ENCODE data around the gene EFNB3. TPM values are rescaled to one million over a fixed set of nuclear protein-coding genes. Genes with fewer than 3 reads are reported as not detected.

EFNB3 gene
- total and polyA plus RNA-seq, 2 of the 4 experiments (the other 2 are of a cell fraction), result 0.54 to 2.0 TPM

DNA sequence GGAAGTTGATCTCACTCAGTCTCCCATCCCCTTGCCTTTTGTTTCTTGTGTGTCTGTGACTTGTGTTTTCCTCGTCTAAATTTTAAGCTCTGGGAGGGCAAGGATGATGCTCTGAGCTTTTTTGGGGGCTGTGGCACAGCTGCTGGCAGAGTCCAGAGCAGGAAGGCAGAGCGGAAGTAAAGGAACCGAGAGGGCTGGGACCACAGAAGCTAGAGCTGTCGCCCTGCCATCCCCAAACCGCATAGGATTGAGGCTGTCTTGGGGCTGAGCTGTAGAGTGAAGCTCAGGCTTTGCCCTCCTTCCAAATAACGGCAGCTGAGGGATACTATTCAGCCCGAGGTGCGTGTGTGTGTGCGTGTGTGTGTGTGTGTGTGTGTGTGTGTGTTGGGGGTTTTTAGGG is 8.8 kb downstream of the EFNB3 start:
- ChIA-PET POLR2A (ENCODE audit: unreplicated experiment) (no interaction called here), CTCF (no interaction called here)
- H3K79me1 ChIP-seq (ENCODE audit: low read depth in 1 of 2, low read length in 2 of 2), result no peaks in the 10 kb centered on the region
- H2AK9ac ChIP-seq (replicated peaks; ENCODE audit: low read depth, low read length, poor library complexity), result no peak overlapping the region
- H3K14ac ChIP-seq (replicated peaks; ENCODE audit: low read depth, low read length), result no peak overlapping the region
- no peak overlapping the region for H3K27ac ChIP-seq (ENCODE audit: insufficient read depth, low read length)
- H3K9me1 ChIP-seq (ENCODE audit: insufficient read depth, low read length), result 0 out of 2 replicates have a peak, but pooled peaks cover 4% of the 10 kb centered on the region
- in situ Hi-C loops (cut with MboI; ENCODE audit: low sequenced_read_pairs) (no loop called here), intact Hi-C loops (cut with micrococcal nuclease) (no loop called here), dilution Hi-C loops (cut with HindIII; ENCODE audit: low sequenced_read_pairs, unreplicated experiment) (no loop called here)
- H3K4me1 ChIP-seq (ENCODE audit: control insufficient read depth, insufficient read depth, low read length), result peaks cover 5% of the 10 kb centered on the region; the same call in 1 of the 2 replicates
- H3K27me3 ChIP-seq (ENCODE audit: control insufficient read depth, insufficient read depth, low read length), result peaks cover 59% of the 10 kb centered on the region
- no peaks in the 10 kb centered on the region for H3K36me3 ChIP-seq (ENCODE audit: control insufficient read depth, insufficient read depth, low read length)
- H2BK20ac ChIP-seq (ENCODE audit: low read depth, low read length), result no peak overlapping the region
- H3K4ac ChIP-seq (ENCODE audit: low read depth, low read length), result no peak overlapping the region
- no TSS peak for BruUV-seq (replicated peaks)
- TF ChIP-seq BHLHE40 (IDR thresholded peaks at IDR 0.05; ENCODE audit: low read depth, low read length) (no peak), MAZ (IDR thresholded peaks at IDR 0.05; ENCODE audit: borderline replicate concordance, low read depth, low read length) (no peak), RCOR1 (IDR thresholded peaks at IDR 0.05; ENCODE audit: insufficient replicate concordance, low read length) (no peak), SMC3 (IDR thresholded peaks at IDR 0.05; ENCODE audit: low read depth, low read length) (no peak), MXI1 (IDR thresholded peaks at IDR 0.05; ENCODE audit: borderline replicate concordance, low read depth, low read length) (no peak), FOS (IDR thresholded peaks at IDR 0.05; ENCODE audit: low read depth, low read length) (no peak), CHD1 (IDR thresholded peaks at IDR 0.05; ENCODE audit: low read depth, low read length) (no peak), USF2 (IDR thresholded peaks at IDR 0.05; ENCODE audit: low read depth, low read length) (no peak), RAD21 (IDR thresholded peaks at IDR 0.05; ENCODE audit: low read length) (no peak)
- TF ChIP-seq, protein P1, sequence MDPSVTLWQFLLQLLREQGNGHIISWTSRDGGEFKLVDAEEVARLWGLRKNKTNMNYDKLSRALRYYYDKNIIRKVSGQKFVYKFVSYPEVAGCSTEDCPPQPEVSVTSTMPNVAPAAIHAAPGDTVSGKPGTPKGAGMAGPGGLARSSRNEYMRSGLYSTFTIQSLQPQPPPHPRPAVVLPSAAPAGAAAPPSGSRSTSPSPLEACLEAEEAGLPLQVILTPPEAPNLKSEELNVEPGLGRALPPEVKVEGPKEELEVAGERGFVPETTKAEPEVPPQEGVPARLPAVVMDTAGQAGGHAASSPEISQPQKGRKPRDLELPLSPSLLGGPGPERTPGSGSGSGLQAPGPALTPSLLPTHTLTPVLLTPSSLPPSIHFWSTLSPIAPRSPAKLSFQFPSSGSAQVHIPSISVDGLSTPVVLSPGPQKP (IDR thresholded peaks at IDR 0.05; ENCODE audit: borderline replicate concordance, low read depth, low read length), result no peak
- H2BK5ac ChIP-seq (ENCODE audit: low read depth, low read length, poor library complexity, severe bottlenecking), result no peak overlapping the region
- no peak overlapping the region for H3K56ac ChIP-seq (ENCODE audit: extremely low read depth, insufficient read depth, low read length)
- H2AK5ac ChIP-seq (ENCODE audit: low read depth, low read length), result no peak overlapping the region; the same call in 1 of the 2 replicates
- no peak overlapping the region for H4K91ac ChIP-seq (ENCODE audit: insufficient read depth, low read depth, low read length)
- H3K18ac ChIP-seq (ENCODE audit: low read depth, low read length), result no peak overlapping the region
- no peaks in the 10 kb centered on the region for H3K9me3 ChIP-seq (ENCODE audit: control insufficient read depth, insufficient read depth, low read length)
- H2BK15ac ChIP-seq (ENCODE audit: low read depth, low read length), result no peak overlapping the region
- H3K4me2 ChIP-seq (ENCODE audit: low read depth, low read length), result no peak overlapping the region
- no peak overlapping the region for H2AFZ ChIP-seq (replicated peaks; ENCODE audit: low read length, poor library complexity)
- H3K9ac ChIP-seq (ENCODE audit: low read depth, low read length), result no peak overlapping the region
- H3K4me3 ChIP-seq (ENCODE audit: insufficient read depth, low read depth, low read length), result no peak overlapping the region
- H3K23ac ChIP-seq (ENCODE audit: low read depth, low read length), result 0 out of 2 replicates have a peak overlapping the region, but pooled peaks have one; percentile 33
- 70% methylated on average over 4 of the region's 9 CpGs; no CpG with 5 or more reads in 1 of the 2 experiments for WGBS, 2 experiments (ENCODE audit: extremely low coverage in 2 of 2, insufficient read length in 1 of 2)
- no peak overlapping the region for H2BK120ac ChIP-seq (ENCODE audit: low read depth, low read length)
- H4K20me1 ChIP-seq (ENCODE audit: insufficient read depth, low read length), result no peaks in the 10 kb centered on the region; the same call in 1 of the 2 replicates
- no peak overlapping the region for H4K5ac ChIP-seq (ENCODE audit: low read depth, low read length)
- no peak overlapping the region for H4K8ac ChIP-seq (ENCODE audit: low read depth in 2 of 2, low read length in 2 of 2)
- ATAC-seq (ENCODE audit: low read depth), result no peak
- DNase-seq, result no peak
